Lower lobe of right lung (tissue), 2 donors: ENCODE data around the gene COPS2. TPM values are rescaled to one million over a fixed set of nuclear protein-coding genes. Genes with fewer than 3 reads are reported as not detected.
A peak's percentile ranks its signal among the peaks of the same experiment; 100 is the strongest.

Experiments used
- ATAC-seq, 2 donors: fragments of 200-7000 bp; cut with Tn5 transposase; one replicate each; pipeline ENCODE4 v1.9.1; 2020 to 2022; ENCODE audit warnings: mild to moderate bottlenecking in 2 of 2, moderate library complexity in 2 of 2
- DNase-seq: peaks from one replicate; pipeline ENCODE4 v3.0.0-alpha.2; 2020
- H3K27ac ChIP-seq: fragments of 200-600 bp; one replicate; pipeline ENCODE4 v1.8.0; 2022
- H3K27me3 ChIP-seq: fragments of 200-600 bp; one replicate; pipeline ENCODE4 v1.8.0; 2022; ENCODE audit warnings: low read depth
- H3K36me3 ChIP-seq: fragments of 200-600 bp; one replicate; pipeline ENCODE4 v1.8.0; 2022; ENCODE audit warnings: mild to moderate bottlenecking
- H3K4me1 ChIP-seq: fragments of 200-600 bp; one replicate; pipeline ENCODE4 v1.8.0; 2022
- H3K4me3 ChIP-seq: fragments of 200-600 bp; one replicate; pipeline ENCODE4 v1.8.0; 2022; ENCODE audit warnings: mild to moderate bottlenecking
- H3K9me3 ChIP-seq: fragments of 200-600 bp; one replicate; pipeline ENCODE4 v1.8.0; 2022
- intact Hi-C: fragments of 100-400 bp; cut with DNase I; formaldehyde crosslinking; loops from one replicate; pipeline ENCODE4 v1.11.0; 2022
- total RNA-seq: library from RNA; stranded (reverse); fragmentation: NEBNext Ultra II Directional; extraction: Animal tissue kit (Norgen Biotek cat#: 25700); gene quantifications from one replicate; pipeline ENCODE4 v1.2.1, GENCODE V29; 2021
- TF ChIP-seq, protein P1 (sequence below): fragments of 200-600 bp; IDR thresholded peaks from one replicate; pipeline ENCODE4 v1.8.0; 2022; ENCODE audit warnings: antibody characterized with exemption, mild to moderate bottlenecking
- donor health status: DM: no; HTN: yes; CAD: no; lungs with severe emphysema.

The COPS2 gene
- total RNA-seq, 1 donor from 2014 or later = 55.6 TPM

GRCh38 chr15:49148298-49148697, 7.1 kb downstream of the COPS2 start:
- no peaks in the 10 kb centered on the region for H3K27me3 ChIP-seq
- H3K27ac ChIP-seq = no peak overlapping the region
- ATAC-seq (no peak), DNase-seq (no peak)
- intact Hi-C loops = loop anchor here (10.0 kb wide), 1 partner anchor 283 kb away; no protein-coding TSS in a partner anchor
- peaks cover 54% of the 10 kb centered on the region for H3K4me1 ChIP-seq
- H3K9me3 ChIP-seq = no peaks in the 10 kb centered on the region
- H3K36me3 ChIP-seq = peaks cover 18% of the 10 kb centered on the region
- TF ChIP-seq, protein P1, sequence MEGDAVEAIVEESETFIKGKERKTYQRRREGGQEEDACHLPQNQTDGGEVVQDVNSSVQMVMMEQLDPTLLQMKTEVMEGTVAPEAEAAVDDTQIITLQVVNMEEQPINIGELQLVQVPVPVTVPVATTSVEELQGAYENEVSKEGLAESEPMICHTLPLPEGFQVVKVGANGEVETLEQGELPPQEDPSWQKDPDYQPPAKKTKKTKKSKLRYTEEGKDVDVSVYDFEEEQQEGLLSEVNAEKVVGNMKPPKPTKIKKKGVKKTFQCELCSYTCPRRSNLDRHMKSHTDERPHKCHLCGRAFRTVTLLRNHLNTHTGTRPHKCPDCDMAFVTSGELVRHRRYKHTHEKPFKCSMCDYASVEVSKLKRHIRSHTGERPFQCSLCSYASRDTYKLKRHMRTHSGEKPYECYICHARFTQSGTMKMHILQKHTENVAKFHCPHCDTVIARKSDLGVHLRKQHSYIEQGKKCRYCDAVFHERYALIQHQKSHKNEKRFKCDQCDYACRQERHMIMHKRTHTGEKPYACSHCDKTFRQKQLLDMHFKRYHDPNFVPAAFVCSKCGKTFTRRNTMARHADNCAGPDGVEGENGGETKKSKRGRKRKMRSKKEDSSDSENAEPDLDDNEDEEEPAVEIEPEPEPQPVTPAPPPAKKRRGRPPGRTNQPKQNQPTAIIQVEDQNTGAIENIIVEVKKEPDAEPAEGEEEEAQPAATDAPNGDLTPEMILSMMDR = no peak
- H3K4me3 ChIP-seq = no peak overlapping the region

- H3K27me3 ChIP-seq = no peaks in the 10 kb centered on the region
- intact Hi-C loops = loop anchor here (10.0 kb wide), 1 partner anchor 281 kb away; no protein-coding TSS in a partner anchor
- peak in 1 of 2 donors; percentile 75 for ATAC-seq
- H3K4me1 ChIP-seq = peaks cover 43% of the 10 kb centered on the region
- DNase-seq = no peak
- TF ChIP-seq, protein P1 = peak; percentile 68
- H3K36me3 ChIP-seq = peaks cover 42% of the 10 kb centered on the region
- H3K27ac ChIP-seq = no peak overlapping the region
- H3K9me3 ChIP-seq = no peaks in the 10 kb centered on the region
- H3K4me3 ChIP-seq = no peak overlapping the region
These were observed 9.5 kb downstream of the COPS2 start for GRCh38 chr15:49145651-49146609.

DNA sequence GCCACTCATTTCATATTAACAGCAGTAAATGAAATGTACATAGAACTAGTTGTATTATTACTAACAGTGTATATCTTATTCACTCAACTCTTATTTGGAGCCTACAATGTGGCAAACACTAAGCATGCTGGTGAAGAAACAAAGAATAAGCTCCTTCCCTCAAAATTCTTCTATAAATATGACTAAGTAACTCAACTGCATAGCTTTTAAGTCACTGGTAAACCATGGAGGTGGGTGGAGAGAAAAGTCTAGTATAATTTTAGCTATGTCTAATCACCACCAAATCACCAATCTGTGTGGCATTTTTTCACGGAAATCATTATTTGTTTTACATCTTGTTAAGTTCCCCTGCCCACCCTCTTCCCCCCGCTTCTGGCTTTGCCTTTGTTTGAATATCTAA, 17.5 kb downstream of the COPS2 start:
- no peaks in the 10 kb centered on the region for H3K27me3 ChIP-seq
- no peaks in the 10 kb centered on the region for H3K4me1 ChIP-seq
- no peaks in the 10 kb centered on the region for H3K9me3 ChIP-seq
- no peak for DNase-seq
- intact Hi-C loops = no loop called here
- ATAC-seq = peak in 1 of 2 donors; percentile 53
- TF ChIP-seq, protein P1 = no peak
- H3K4me3 ChIP-seq = no peak overlapping the region
- no peak overlapping the region for H3K27ac ChIP-seq
- H3K36me3 ChIP-seq = peaks cover 98% of the 10 kb centered on the region

DNA sequence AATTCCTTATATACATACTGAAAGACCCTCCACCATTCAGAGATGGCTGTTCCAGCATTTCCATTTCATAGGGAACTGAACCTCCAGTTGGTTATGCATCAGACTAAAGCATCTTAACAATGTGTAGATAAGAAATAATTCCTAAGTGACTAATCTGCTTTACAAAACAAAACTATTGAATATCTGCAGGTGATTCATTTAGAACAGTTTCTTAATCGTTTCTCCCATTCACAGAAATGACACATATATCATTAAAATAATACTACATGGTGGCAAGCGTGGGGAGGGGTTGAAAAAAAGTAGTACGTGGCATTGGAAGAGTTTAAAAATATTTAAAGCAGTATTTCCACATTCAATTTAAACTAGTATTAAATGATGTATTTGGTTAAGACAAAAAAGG, 19.5 kb downstream of the COPS2 start:
- no peak for DNase-seq
- ATAC-seq = no peak
- Histone ChIP-seq H3K4me3 (no peak overlapping the region), H3K9me3 (no peaks in the 10 kb centered on the region), H3K4me1 (no peaks in the 10 kb centered on the region), H3K27me3 (no peaks in the 10 kb centered on the region), H3K36me3 (peaks cover 97% of the 10 kb centered on the region), H3K27ac (no peak overlapping the region)
- TF ChIP-seq, protein P1 = no peak
- intact Hi-C loops = no loop called here

- peaks cover 97% of the 10 kb centered on the region for H3K36me3 ChIP-seq
- no peaks in the 10 kb centered on the region for H3K27me3 ChIP-seq
- H3K4me1 ChIP-seq = no peaks in the 10 kb centered on the region
- ATAC-seq (no peak), DNase-seq (no peak)
- H3K9me3 ChIP-seq = no peaks in the 10 kb centered on the region
- TF ChIP-seq, protein P1 = no peak
- H3K4me3 ChIP-seq = no peak overlapping the region
- intact Hi-C loops = no loop called here
- no peak overlapping the region for H3K27ac ChIP-seq
These were observed 20.0 kb downstream of the COPS2 start for GRCh38 chr15:49135342-49135857.
